ENCODE results near the gene CNNM4. TPM values are rescaled to one million over a fixed set of nuclear protein-coding genes. Genes with fewer than 3 reads are reported as not detected.

CNNM4 gene
- total RNA-seq, 1 experiment from 2014 or later = 14.0 TPM

GRCh38 chr2:96789245-96789617 lies 28.5 kb downstream of the CNNM4 start:
- CTCF ChIA-PET = interaction anchor here (0.9 kb wide), 1 partner anchor 12 kb away, joined by 3 read pairs; no protein-coding TSS in a partner anchor
- Mint-ChIP-seq H3K9me3 (no peaks in the 10 kb centered on the region), H3K4me3 (no peak overlapping the region), H3K27me3 (ENCODE audit: low read depth) (no peaks in the 10 kb centered on the region), H3K36me3 (no peaks in the 10 kb centered on the region), H3K27ac (peak overlapping the region; percentile 9; the same call in 1 of the 2 replicates), H3K4me1 (peaks cover 5% of the 10 kb centered on the region; the same call in 1 of the 2 replicates)
- POLR2A ChIA-PET = no interaction called here
- ATAC-seq = no peak
- TF ChIP-seq AFF4 (CRISPR knock-in tag; IDR thresholded peaks at IDR 0.05; ENCODE audit: borderline replicate concordance) (no peak), RELA (CRISPR knock-in tag; IDR thresholded peaks at IDR 0.05; ENCODE audit: borderline replicate concordance) (no peak), ZNF671 (CRISPR knock-in tag; IDR thresholded peaks at IDR 0.05) (no peak)
- DNase-seq (ENCODE audit: low spot score) = no peak

- Mint-ChIP-seq H3K27ac (peak overlapping the region; percentile 25; the same call in 1 of the 2 replicates), H3K4me3 (no peak overlapping the region), H3K4me1 (peaks cover 5% of the 10 kb centered on the region; the same call in 1 of the 2 replicates), H3K36me3 (no peaks in the 10 kb centered on the region), H3K9me3 (no peaks in the 10 kb centered on the region), H3K27me3 (ENCODE audit: low read depth) (no peaks in the 10 kb centered on the region)
- ChIA-PET POLR2A (no interaction called here), CTCF (interaction anchor here (0.5 to 1.2 kb wide), 3 partner anchors 8 to 45 kb away, joined by 3 to 7 read pairs (median 5); partner anchors contain the start of gene CNNM4)
- ATAC-seq = no peak
- no peak for DNase-seq (ENCODE audit: low spot score)
- TF ChIP-seq, protein P1, sequence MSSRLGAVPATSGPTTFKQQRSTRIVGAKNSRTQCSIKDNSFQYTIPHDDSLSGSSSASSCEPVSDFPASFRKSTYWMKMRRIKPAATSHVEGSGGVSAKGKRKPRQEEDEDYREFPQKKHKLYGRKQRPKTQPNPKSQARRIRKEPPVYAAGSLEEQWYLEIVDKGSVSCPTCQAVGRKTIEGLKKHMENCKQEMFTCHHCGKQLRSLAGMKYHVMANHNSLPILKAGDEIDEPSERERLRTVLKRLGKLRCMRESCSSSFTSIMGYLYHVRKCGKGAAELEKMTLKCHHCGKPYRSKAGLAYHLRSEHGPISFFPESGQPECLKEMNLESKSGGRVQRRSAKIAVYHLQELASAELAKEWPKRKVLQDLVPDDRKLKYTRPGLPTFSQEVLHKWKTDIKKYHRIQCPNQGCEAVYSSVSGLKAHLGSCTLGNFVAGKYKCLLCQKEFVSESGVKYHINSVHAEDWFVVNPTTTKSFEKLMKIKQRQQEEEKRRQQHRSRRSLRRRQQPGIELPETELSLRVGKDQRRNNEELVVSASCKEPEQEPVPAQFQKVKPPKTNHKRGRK (CRISPR knock-in tag; IDR thresholded peaks at IDR 0.05; ENCODE audit: borderline replicate concordance) = no peak
- TF ChIP-seq, protein P2, sequence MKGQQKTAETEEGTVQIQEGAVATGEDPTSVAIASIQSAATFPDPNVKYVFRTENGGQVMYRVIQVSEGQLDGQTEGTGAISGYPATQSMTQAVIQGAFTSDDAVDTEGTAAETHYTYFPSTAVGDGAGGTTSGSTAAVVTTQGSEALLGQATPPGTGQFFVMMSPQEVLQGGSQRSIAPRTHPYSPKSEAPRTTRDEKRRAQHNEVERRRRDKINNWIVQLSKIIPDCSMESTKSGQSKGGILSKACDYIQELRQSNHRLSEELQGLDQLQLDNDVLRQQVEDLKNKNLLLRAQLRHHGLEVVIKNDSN (CRISPR knock-in tag; IDR thresholded peaks at IDR 0.05) = no peak
- TF ChIP-seq, protein P3, sequence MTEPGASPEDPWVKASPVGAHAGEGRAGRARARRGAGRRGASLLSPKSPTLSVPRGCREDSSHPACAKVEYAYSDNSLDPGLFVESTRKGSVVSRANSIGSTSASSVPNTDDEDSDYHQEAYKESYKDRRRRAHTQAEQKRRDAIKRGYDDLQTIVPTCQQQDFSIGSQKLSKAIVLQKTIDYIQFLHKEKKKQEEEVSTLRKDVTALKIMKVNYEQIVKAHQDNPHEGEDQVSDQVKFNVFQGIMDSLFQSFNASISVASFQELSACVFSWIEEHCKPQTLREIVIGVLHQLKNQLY (CRISPR knock-in tag; IDR thresholded peaks at IDR 0.05) = no peak
- TF ChIP-seq PRRX2 (CRISPR knock-in tag; IDR thresholded peaks at IDR 0.05) (no peak), ZSCAN18 (CRISPR knock-in tag; IDR thresholded peaks at IDR 0.05) (no peak), MAX (CRISPR knock-in tag; IDR thresholded peaks at IDR 0.05) (no peak), CTCF (IDR thresholded peaks at IDR 0.05) (no peak)
Observed at GRCh38 chr2:96792772-96793749, 32.4 kb downstream of the CNNM4 start.

Measured in WTC11 (cell line).